Activated B cell treated with CpG ODN at 0.5 μM for 24 hours (primary cell): ENCODE results near the gene KRTAP1-3. TPM values are rescaled to one million over a fixed set of nuclear protein-coding genes. Genes with fewer than 3 reads are reported as not detected.

ENCODE experiments used
- ATAC-seq: fragments of 200-7000 bp; cut with Tn5 transposase; one replicate; pipeline ENCODE4 v1.10.0; 2021; ENCODE audit warnings: low read depth, mild to moderate bottlenecking, moderate library complexity
- CTCF ChIA-PET: fragments of 350-600 bp; sonication (Branson Sonifier 250); formaldehyde crosslinking; loops from one replicate; lab custom pipeline; 2021; ENCODE audit warnings: antibody characterized with exemption; lab: Charles Lee
- POLR2A ChIA-PET: fragments of 350-600 bp; sonication (Branson Sonifier 250); formaldehyde crosslinking; loops from one replicate; lab custom pipeline; 2021; ENCODE audit warnings: antibody characterized with exemption; lab: Charles Lee
- DNase-seq: peaks from one replicate; pipeline ENCODE4 v3.0.0; 2022
- H3K27ac Mint-ChIP-seq: one replicate; pipeline ENCODE4 v1.8.0; 2020; ENCODE audit warnings: mixed read lengths
- H3K27me3 Mint-ChIP-seq: one replicate; pipeline ENCODE4 v1.8.0; 2021; ENCODE audit warnings: mixed read lengths
- H3K36me3 Mint-ChIP-seq: one replicate; pipeline ENCODE4 v1.8.0; 2021; ENCODE audit warnings: low read depth, mixed read lengths
- H3K4me1 Mint-ChIP-seq: one replicate; pipeline ENCODE4 v1.8.0; 2021; ENCODE audit warnings: mixed read lengths
- H3K4me3 Mint-ChIP-seq: one replicate; pipeline ENCODE4 v1.8.0; 2020; ENCODE audit warnings: mild to moderate bottlenecking, mixed read lengths
- H3K9me3 Mint-ChIP-seq: one replicate; pipeline ENCODE4 v1.8.0; 2020; ENCODE audit warnings: mixed read lengths
- CTCF ChIP-seq: fragments of 200-600 bp; IDR thresholded peaks from one replicate; pipeline ENCODE4 v1.8.0; 2022; ENCODE audit warnings: antibody characterized with exemption, mild to moderate bottlenecking
- intact Hi-C: fragments of 100-400 bp; cut with micrococcal nuclease; formaldehyde crosslinking; loops from one replicate; pipeline ENCODE4 v1.15.1; 2024
- total RNA-seq: library from RNA; stranded (reverse); gene quantifications from 2 replicates; pipeline ENCODE4 v1.2.3, GENCODE V29; 2022

The KRTAP1-3 gene
- total RNA-seq, 1 donor from 2014 or later: not detected

- H3K36me3 Mint-ChIP-seq: no peaks in the 10 kb centered on the region
- H3K4me3 Mint-ChIP-seq: no peak overlapping the region
- DNase-seq: no peak
- intact Hi-C loops: no loop called here
- no peak for TF ChIP-seq CTCF
- H3K4me1 Mint-ChIP-seq: no peaks in the 10 kb centered on the region
- peaks cover 5% of the 10 kb centered on the region for H3K27me3 Mint-ChIP-seq
- ChIA-PET CTCF (no interaction called here), POLR2A (no interaction called here)
- no peak for ATAC-seq
- no peaks in the 10 kb centered on the region for H3K9me3 Mint-ChIP-seq
- H3K27ac Mint-ChIP-seq: no peak overlapping the region
Observed at GRCh38 chr17:41012326-41013120, 22.2 kb downstream of the KRTAP1-3 start.

GRCh38 chr17:41010441-41010840 lies 24.2 kb downstream of the KRTAP1-3 start:
- H3K27me3 Mint-ChIP-seq: peaks cover 9% of the 10 kb centered on the region
- DNase-seq (no peak), ATAC-seq (no peak)

GRCh38 chr17:41009936-41010335 lies 24.7 kb downstream of the KRTAP1-3 start:
- ChIA-PET POLR2A (no interaction called here), CTCF (no interaction called here)
- DNase-seq: no peak
- no peak overlapping the region for H3K27ac Mint-ChIP-seq
- TF ChIP-seq CTCF: no peak
- no peaks in the 10 kb centered on the region for H3K9me3 Mint-ChIP-seq
- ATAC-seq: no peak
- H3K27me3 Mint-ChIP-seq: peaks cover 9% of the 10 kb centered on the region
- no peaks in the 10 kb centered on the region for H3K4me1 Mint-ChIP-seq
- intact Hi-C loops: no loop called here
- H3K36me3 Mint-ChIP-seq: no peaks in the 10 kb centered on the region
- no peak overlapping the region for H3K4me3 Mint-ChIP-seq

More at GRCh38 chr17:41010441-41010840, 24.2 kb downstream of the KRTAP1-3 start:
- ChIA-PET CTCF (no interaction called here), POLR2A (no interaction called here)
- Mint-ChIP-seq H3K4me3 (no peak overlapping the region), H3K27ac (no peak overlapping the region), H3K4me1 (no peaks in the 10 kb centered on the region), H3K36me3 (no peaks in the 10 kb centered on the region), H3K9me3 (no peaks in the 10 kb centered on the region)
- no peak for TF ChIP-seq CTCF
- intact Hi-C loops: no loop called here

- DNase-seq (no peak), ATAC-seq (no peak)
- Mint-ChIP-seq H3K4me3 (no peak overlapping the region), H3K9me3 (no peaks in the 10 kb centered on the region), H3K27ac (no peak overlapping the region), H3K4me1 (no peaks in the 10 kb centered on the region), H3K36me3 (no peaks in the 10 kb centered on the region), H3K27me3 (peaks cover 12% of the 10 kb centered on the region)
- ChIA-PET CTCF (no interaction called here), POLR2A (no interaction called here)
- intact Hi-C loops: no loop called here
- TF ChIP-seq CTCF: no peak
Observed at GRCh38 chr17:41009301-41009760, 25.3 kb downstream of the KRTAP1-3 start.

- H3K27ac Mint-ChIP-seq: no peak within 1 kb of the TSS
- H3K4me3 Mint-ChIP-seq: no peak within 1 kb of the TSS
- intact Hi-C loops: no loop called here
- H3K4me1 Mint-ChIP-seq: no peaks in the 10 kb centered on the region
- H3K27me3 Mint-ChIP-seq: peaks cover 14% of the 10 kb centered on the region
- ChIA-PET CTCF (no interaction called here), POLR2A (no interaction called here)
- ATAC-seq: no peak
- no peaks in the 10 kb centered on the region for H3K36me3 Mint-ChIP-seq
- TF ChIP-seq CTCF: no peak
- DNase-seq: no peak
- H3K9me3 Mint-ChIP-seq: no peaks in the 10 kb centered on the region
Observed at GRCh38 chr17:41008811-41009210, 25.9 kb downstream of the KRTAP1-3 start, which contains the start of gene KRTAP3-1. Gene KRTAP3-1 (minus strand): TSS chr17:41009128. CDS start chr17:41009074, 54 bp downstream.
